SK-N-SH treated with all-trans-retinoic acid at 6 μM for 48 hours (cell line): Measurements from ENCODE around the gene TMEM40.

Source experiments
- ATAC-seq: fragments of 200-7000 bp; cut with Tn5 transposase; 3 replicates; pipeline ENCODE4 v1.9.1; 2020; ENCODE audit warnings: mild to moderate bottlenecking, moderate library complexity
- ARNTL ChIP-seq: fragments of 450-650 bp; formaldehyde crosslinking; IDR thresholded peaks from 2 replicates; pipeline ENCODE4 v1.5.0; 2020; ENCODE audit warnings: low read depth, mild to moderate bottlenecking, moderate library complexity, borderline replicate concordance
- CREB5 ChIP-seq: fragments of 250-450 bp; sonication (Bioruptor Pico); IDR thresholded peaks from 2 replicates; pipeline ENCODE4 v1.5.1; 2020; ENCODE audit warnings: low read depth, mild to moderate bottlenecking, moderate library complexity
- CSDC2 ChIP-seq: fragments of 250-450 bp; sonication (Bioruptor Pico); IDR thresholded peaks from 2 replicates; pipeline ENCODE4 v1.5.0; 2020; ENCODE audit warnings: mild to moderate bottlenecking, moderate library complexity
- CSRNP3 ChIP-seq: fragments of 250-450 bp; sonication (Bioruptor Pico); IDR thresholded peaks from 2 replicates; pipeline ENCODE4 v1.5.1; 2021; ENCODE audit warnings: mild to moderate bottlenecking, moderate library complexity
- ESRRG ChIP-seq: fragments of 250-450 bp; sonication (Bioruptor Pico); IDR thresholded peaks from 2 replicates; pipeline ENCODE4 v1.6.1; 2021; ENCODE audit warnings: mild to moderate bottlenecking
- GLIS3 ChIP-seq: fragments of 250-450 bp; sonication (Bioruptor Pico); IDR thresholded peaks from 2 replicates; pipeline ENCODE4 v1.5.0; 2020; ENCODE audit warnings: mild to moderate bottlenecking, moderate library complexity
- OSR1 ChIP-seq: fragments of 250-450 bp; sonication (Bioruptor Pico); IDR thresholded peaks from 2 replicates; pipeline ENCODE4 v1.8.0; 2022; ENCODE audit warnings: moderate library complexity, mild to moderate bottlenecking, inconsistent platforms
- POU6F1 ChIP-seq: fragments of 250-450 bp; sonication (Bioruptor Pico); IDR thresholded peaks from 2 replicates; pipeline ENCODE4 v1.8.0; 2021; ENCODE audit warnings: low read depth, mild to moderate bottlenecking, moderate library complexity, borderline replicate concordance
- PPARA ChIP-seq: fragments of 250-450 bp; sonication (Bioruptor Pico); IDR thresholded peaks from 2 replicates; pipeline ENCODE4 v1.5.0; 2020; ENCODE audit warnings: mild to moderate bottlenecking, borderline replicate concordance
- RARB ChIP-seq: fragments of 250-450 bp; sonication (Bioruptor Pico); IDR thresholded peaks from 2 replicates; pipeline ENCODE4 v1.8.0; 2021; ENCODE audit warnings: mild to moderate bottlenecking, moderate library complexity
- TCF4 ChIP-seq: fragments of 250-450 bp; sonication (Bioruptor Pico); IDR thresholded peaks from 2 replicates; pipeline ENCODE4 v1.8.0; 2021; ENCODE audit warnings: mild to moderate bottlenecking, moderate library complexity, borderline replicate concordance
- TOX ChIP-seq: fragments of 250-450 bp; sonication (Bioruptor Pico); IDR thresholded peaks from 2 replicates; pipeline ENCODE4 v1.8.0; 2021; ENCODE audit warnings: mild to moderate bottlenecking, moderate library complexity, borderline replicate concordance
- TSHZ2 ChIP-seq: fragments of 250-450 bp; sonication (Bioruptor Pico); IDR thresholded peaks from 2 replicates; pipeline ENCODE4 v1.5.0; 2020; ENCODE audit warnings: mild to moderate bottlenecking, moderate library complexity
- ZFP3 ChIP-seq: fragments of 250-450 bp; sonication (Bioruptor Pico); IDR thresholded peaks from 2 replicates; pipeline ENCODE4 v1.5.0; 2020; ENCODE audit warnings: mild to moderate bottlenecking, moderate library complexity
- ZNF565 ChIP-seq: fragments of 450-650 bp; formaldehyde crosslinking; conservative IDR thresholded peaks from 2 replicates; pipeline ENCODE4 v1.5.0; 2020; ENCODE audit warnings: low read depth, mild to moderate bottlenecking, moderate library complexity
- ZNF70 ChIP-seq: fragments of 450-650 bp; formaldehyde crosslinking; IDR thresholded peaks from 2 replicates; pipeline ENCODE4 v1.5.0; 2020; ENCODE audit warnings: mild to moderate bottlenecking, moderate library complexity

The TMEM40 gene

GRCh38 chr3:12737319-12737718, 21.7 kb downstream of the TMEM40 start (continued):
- no peak for TF ChIP-seq CREB5 (CRISPR knock-in tag)
- TF ChIP-seq ZNF565, result no peak
- no peak for TF ChIP-seq RARB (CRISPR knock-in tag)
- no peak for TF ChIP-seq ARNTL (CRISPR knock-in tag)

- TF ChIP-seq ZNF70 (CRISPR knock-in tag) (no peak), CREB5 (CRISPR knock-in tag) (no peak), CSRNP3 (no peak)
- ATAC-seq, result no peak
Observed at GRCh38 chr3:12734960-12735359, 24.1 kb downstream of the TMEM40 start.

- TF ChIP-seq POU6F1 (CRISPR knock-in tag) (no peak), CSRNP3 (no peak), TCF4 (CRISPR knock-in tag) (no peak), TSHZ2 (no peak), PPARA (CRISPR knock-in tag) (no peak), ZNF70 (CRISPR knock-in tag) (no peak), RARB (CRISPR knock-in tag) (no peak), ARNTL (CRISPR knock-in tag) (no peak), TOX (CRISPR knock-in tag) (no peak), ZFP3 (no peak)
- no peak for ATAC-seq
Observed at GRCh38 chr3:12733566-12733965, 25.5 kb downstream of the TMEM40 start.

GRCh38 chr3:12730506-12731242, 28.4 kb downstream of the TMEM40 start:
- TF ChIP-seq TSHZ2, result no peak
- TF ChIP-seq ESRRG, result no peak
- TF ChIP-seq CSDC2 (CRISPR knock-in tag), result no peak
- no peak for TF ChIP-seq ARNTL (CRISPR knock-in tag)
- no peak for TF ChIP-seq GLIS3 (CRISPR knock-in tag)
- TF ChIP-seq OSR1 (CRISPR knock-in tag), result no peak
- ATAC-seq, result no peak
